Mononuclear cell (primary cell): ENCODE data around the gene FCRL6. TPM values are rescaled to one million over a fixed set of nuclear protein-coding genes. Genes with fewer than 3 reads are reported as not detected.

Source experiments
- H3K27me3 ChIP-seq: 2 replicates; pipeline ENCODE4 v1.6.0; 2011; ENCODE audit warnings: low read length, control low read depth; ENCODE audit not compliant: insufficient read depth
- H3K4me1 ChIP-seq: 2 replicates; pipeline ENCODE4 v1.5.1; 2011; ENCODE audit warnings: mild to moderate bottlenecking, low read length, control low read depth; ENCODE audit not compliant: insufficient read depth
- H3K4me3 ChIP-seq: 2 replicates; pipeline ENCODE4 v1.5.1; 2011; ENCODE audit warnings: mild to moderate bottlenecking, low read length, moderate library complexity
- H3K9me3 ChIP-seq: 2 replicates; pipeline ENCODE4 v1.5.1; 2011; ENCODE audit warnings: low read depth, mild to moderate bottlenecking, control low read depth, low read length
- total RNA-seq: library from RNA; depleted of rRNA; stranded (reverse); fragments of >200 nt; gene quantifications from one replicate; pipeline ENCODE4 v1.2.3, GENCODE V29; 2012

The FCRL6 gene
- total RNA-seq, 1 donor = 15.2 TPM

- Histone ChIP-seq H3K4me1 (peaks cover 7% of the 10 kb centered on the region), H3K27me3 (no peaks in the 10 kb centered on the region), H3K4me3 (no peak overlapping the region), H3K9me3 (no peaks in the 10 kb centered on the region)
Observed at GRCh38 chr1:159859767-159860322, 57.7 kb downstream of the FCRL6 start.

GRCh38 chr1:159860456-159860855, 58.3 kb downstream of the FCRL6 start:
- no peak overlapping the region for H3K4me3 ChIP-seq
- peaks cover under 1% of the 10 kb centered on the region for H3K4me1 ChIP-seq
- no peaks in the 10 kb centered on the region for H3K9me3 ChIP-seq
- no peaks in the 10 kb centered on the region for H3K27me3 ChIP-seq

- Histone ChIP-seq H3K4me1 (no peaks in the 10 kb centered on the region), H3K9me3 (no peaks in the 10 kb centered on the region), H3K4me3 (no peak overlapping the region), H3K27me3 (no peaks in the 10 kb centered on the region)
Observed at GRCh38 chr1:159861218-159861617, 59.1 kb downstream of the FCRL6 start.

GRCh38 chr1:159862031-159862430, 59.9 kb downstream of the FCRL6 start:
- no peaks in the 10 kb centered on the region for H3K4me1 ChIP-seq
- no peak overlapping the region for H3K4me3 ChIP-seq
- H3K9me3 ChIP-seq = no peaks in the 10 kb centered on the region
- no peaks in the 10 kb centered on the region for H3K27me3 ChIP-seq

GRCh38 chr1:159862557-159862956, 60.4 kb downstream of the FCRL6 start, which contains the start of gene VSIG8:
Gene VSIG8 (minus strand): TSS chr1:159862657. CDS start chr1:159862521, 136 bp downstream.
- H3K9me3 ChIP-seq = no peaks in the 10 kb centered on the region
- no peak within 1 kb of the TSS for H3K4me3 ChIP-seq
- H3K27me3 ChIP-seq = no peaks in the 10 kb centered on the region
- no peaks in the 10 kb centered on the region for H3K4me1 ChIP-seq

GRCh38 chr1:159864262-159864661, 62.1 kb downstream of the FCRL6 start:
- Histone ChIP-seq H3K27me3 (no peaks in the 10 kb centered on the region), H3K4me1 (no peaks in the 10 kb centered on the region), H3K4me3 (no peak overlapping the region), H3K9me3 (no peaks in the 10 kb centered on the region)

Other genes with a start within 250 kb of the FCRL6 start
- not detected for gene APCS, start 214.5 kb upstream of the FCRL6 start, total RNA-seq
- gene CRP, start 87.8 kb upstream of the FCRL6 start, total RNA-seq = 0.42 TPM
- gene DUSP23, start 21.4 kb upstream of the FCRL6 start, total RNA-seq = 6.3 TPM
- 0.84 TPM for gene SLAMF8, start 24.5 kb downstream of the FCRL6 start, total RNA-seq
- 0.10 TPM for gene VSIG8, start 60.3 kb downstream of the FCRL6 start, total RNA-seq
- gene CFAP45, start 97.8 kb downstream of the FCRL6 start, total RNA-seq = 2.4 TPM
- 397 TPM for gene TAGLN2, start 123.1 kb downstream of the FCRL6 start, total RNA-seq
- not detected for gene IGSF9, start 143.3 kb downstream of the FCRL6 start, total RNA-seq
- 0.63 TPM for gene SLAMF9, start 151.9 kb downstream of the FCRL6 start, total RNA-seq
- 1.6 TPM for gene PIGM, start 229.6 kb downstream of the FCRL6 start, total RNA-seq